HG02840 (cell line): ENCODE data around the gene PKDREJ.

Experiments
- ATAC-seq: cut with Tn5 transposase; IDR thresholded peaks from one replicate; pipeline ENCODE4 v1.9.1; 2021; ENCODE audit warnings: mild to moderate bottlenecking, moderate library complexity, moderate number of reproducible peaks; ENCODE audit not compliant: unreplicated experiment, low FRiP score

The PKDREJ gene

GRCh38 chr22:46212195-46212594 is 50.9 kb downstream of the PKDREJ start:
- ATAC-seq: no peak

GRCh38 chr22:46209262-46209661 is 53.9 kb downstream of the PKDREJ start:
- ATAC-seq: no peak
